Activated T-cell treated with anti-CD3 and anti-CD28 coated beads, Interleukin-2, amount 50 U/mL, for 48 hours (primary cell): ENCODE data around the gene VEPH1.

Experiments used
- DNase-seq, 2 experiments: peaks; one replicate each; pipeline ENCODE4 v3.0.0-alpha.2; 2020

The VEPH1 gene

DNA sequence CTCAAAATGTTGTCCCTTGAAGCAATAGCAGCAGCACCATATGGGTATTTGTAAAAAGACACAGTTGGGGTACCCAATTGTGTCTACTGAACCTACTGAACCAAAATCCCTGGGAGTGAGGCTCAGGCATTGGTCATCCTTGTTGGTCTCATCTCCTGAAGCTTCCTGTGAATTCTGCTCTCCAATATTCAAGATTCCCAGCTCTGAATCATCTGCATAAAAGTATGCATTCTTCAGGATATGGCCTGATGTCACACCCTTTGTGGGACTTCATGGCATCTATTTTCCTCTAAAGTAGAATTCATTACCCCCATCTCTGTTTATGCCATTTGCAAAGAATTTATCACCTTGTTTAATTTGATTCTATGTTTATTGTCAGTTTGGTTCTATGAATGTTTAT is 79.9 kb downstream of the VEPH1 start:
- no peak for DNase-seq

GRCh38 chr3:157420606-157421130 is 82.5 kb downstream of the VEPH1 start:
- DNase-seq: no peak

DNA sequence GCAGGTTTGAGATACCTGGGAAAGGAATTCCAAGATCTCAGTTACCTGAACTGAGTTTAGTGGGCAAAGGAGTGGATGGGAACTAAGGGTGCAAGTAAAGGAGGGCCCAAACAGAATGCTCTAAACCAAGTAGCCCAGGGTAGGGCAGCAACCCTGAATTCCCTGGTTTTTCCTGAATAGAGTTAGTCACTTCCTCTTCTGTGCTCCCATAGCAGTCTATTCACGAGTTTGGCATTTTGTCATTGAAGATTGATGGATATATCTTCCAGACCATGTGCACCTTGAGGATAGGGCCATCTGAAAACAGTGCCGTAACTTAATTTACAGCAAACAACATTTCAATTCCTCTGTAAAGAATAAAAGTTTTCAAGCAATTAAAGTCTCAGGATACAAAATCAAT is 85.1 kb downstream of the VEPH1 start:
- no peak for DNase-seq

DNA sequence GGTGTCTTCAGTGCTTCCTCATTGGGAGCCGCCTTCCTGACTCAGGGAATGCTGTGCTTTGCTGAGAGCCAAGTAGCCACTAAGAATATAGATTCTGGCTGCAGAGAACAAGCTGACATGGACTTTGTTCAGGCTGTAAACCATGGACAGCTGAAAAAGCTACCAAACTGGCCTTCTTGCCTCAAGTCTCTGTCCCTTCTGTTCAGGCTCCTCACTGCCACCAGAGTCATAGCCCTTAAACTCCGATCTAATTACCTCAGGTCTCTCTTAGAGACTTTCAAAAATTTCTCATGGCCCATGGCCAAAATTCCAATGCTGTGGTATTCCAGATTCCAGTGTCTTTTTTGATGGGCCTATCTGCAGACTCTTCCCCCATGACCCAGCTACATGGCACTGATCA is 86.0 kb downstream of the VEPH1 start:
- no peak for DNase-seq

GRCh38 chr3:157416347-157417087 is 86.7 kb downstream of the VEPH1 start:
- no peak for DNase-seq

- DNase-seq: no peak
Observed at GRCh38 chr3:157414861-157415260, 88.4 kb downstream of the VEPH1 start.

- no peak for DNase-seq
Observed at GRCh38 chr3:157412323-157412855, 90.8 kb downstream of the VEPH1 start.

DNA sequence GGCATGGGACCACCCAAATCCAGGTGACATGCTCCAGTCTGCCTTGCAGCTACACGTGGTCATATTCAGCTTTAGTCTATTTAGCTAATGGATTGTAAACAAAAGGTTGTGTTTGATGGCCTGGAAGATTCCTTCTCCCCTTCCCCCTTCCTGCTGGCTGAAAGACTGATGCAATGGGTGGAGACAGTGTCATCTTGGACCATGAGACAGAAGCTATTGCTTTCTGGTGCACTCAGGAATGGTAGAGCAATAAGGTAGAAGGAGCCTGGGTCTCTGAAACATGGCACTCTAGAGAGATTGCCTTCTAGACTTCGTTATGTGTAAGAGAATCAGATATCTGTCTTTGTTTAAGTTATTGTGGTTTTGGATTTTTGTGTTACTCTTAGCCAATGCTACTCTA is 92.3 kb downstream of the VEPH1 start:
- DNase-seq: no peak

DNA sequence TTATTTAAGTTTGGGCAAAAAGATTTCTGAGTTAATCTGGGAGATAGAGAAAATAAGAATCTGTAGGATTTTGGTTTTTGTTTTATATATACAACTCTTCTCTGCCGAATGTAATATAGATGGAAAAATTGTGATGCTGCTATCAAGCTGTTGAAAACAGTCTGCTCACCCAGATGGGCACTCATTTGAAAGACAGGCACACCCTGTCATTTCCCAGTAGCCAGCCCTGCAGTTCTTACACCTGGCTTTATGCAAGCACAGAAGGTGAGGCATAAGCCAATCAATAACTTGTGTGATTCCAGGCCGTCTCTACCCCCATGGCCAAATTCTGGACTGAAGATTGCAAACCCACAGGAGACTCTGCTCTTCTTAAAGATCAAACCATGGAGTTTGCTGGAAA is 93.7 kb downstream of the VEPH1 start:
- DNase-seq: no peak

- DNase-seq: no peak
Observed at GRCh38 chr3:157408499-157409149, 94.6 kb downstream of the VEPH1 start.

- DNase-seq: no peak
Observed at GRCh38 chr3:157407769-157408168, 95.4 kb downstream of the VEPH1 start.

DNA sequence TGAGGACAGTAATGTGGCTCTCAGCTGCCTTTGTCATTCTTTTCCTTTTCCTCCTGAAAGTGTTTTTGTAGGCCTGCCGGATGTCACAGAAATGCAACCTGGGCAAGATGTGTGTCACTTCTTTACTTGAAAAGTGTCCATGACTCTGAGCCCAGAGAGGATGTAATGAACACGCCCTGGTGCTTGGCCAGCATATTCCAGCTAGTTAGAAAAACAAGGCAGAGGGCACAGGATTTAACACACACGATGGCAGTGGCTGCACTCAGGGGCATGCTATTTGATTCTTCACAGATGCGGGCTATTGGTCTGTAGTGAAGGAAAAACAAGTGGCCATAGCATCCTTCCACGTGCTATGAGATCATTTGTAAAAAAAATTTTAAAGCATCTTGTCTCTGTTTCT is 96.8 kb downstream of the VEPH1 start:
- DNase-seq: no peak

DNA sequence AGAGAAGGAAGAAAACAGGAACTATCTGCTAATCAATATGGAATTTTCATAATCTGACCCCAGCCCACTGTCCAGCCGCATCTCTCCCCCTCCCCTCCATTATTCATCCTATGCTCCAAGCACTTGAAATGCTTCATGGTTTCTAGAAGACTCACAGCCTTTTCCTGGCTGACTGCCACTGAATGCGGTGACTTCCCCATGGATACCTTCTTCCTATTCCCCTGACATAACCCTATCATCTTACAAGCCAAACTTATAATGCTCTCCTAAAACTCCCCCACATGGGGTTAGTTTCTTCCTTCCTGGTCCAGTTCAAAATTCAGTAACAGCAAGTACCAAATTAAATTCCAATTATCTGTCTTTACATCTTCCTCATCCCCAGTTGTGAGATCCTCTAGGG is 97.8 kb downstream of the VEPH1 start:
- no peak for DNase-seq

- DNase-seq: no peak
Observed at GRCh38 chr3:157404381-157404780, 98.8 kb downstream of the VEPH1 start.

DNA sequence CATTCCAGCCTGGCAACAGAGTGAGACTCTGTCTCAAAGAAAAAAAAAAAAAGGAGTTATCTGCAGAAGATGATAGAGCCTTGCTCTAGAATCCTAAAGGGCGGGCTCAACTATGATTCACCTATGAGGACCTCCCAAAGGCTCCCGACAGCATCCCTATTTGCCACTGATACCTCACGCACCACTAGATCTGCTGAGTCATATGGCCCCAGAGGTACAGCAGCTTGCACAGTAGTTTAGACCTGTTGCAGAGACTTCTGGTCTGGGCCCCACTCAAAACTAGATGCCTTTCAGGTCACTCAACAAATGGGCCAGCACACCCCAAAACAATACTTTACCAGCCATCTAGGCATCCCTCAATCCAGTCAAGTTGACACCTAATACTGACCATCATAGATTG is 104.6 kb downstream of the VEPH1 start:
- DNase-seq: no peak

DNA sequence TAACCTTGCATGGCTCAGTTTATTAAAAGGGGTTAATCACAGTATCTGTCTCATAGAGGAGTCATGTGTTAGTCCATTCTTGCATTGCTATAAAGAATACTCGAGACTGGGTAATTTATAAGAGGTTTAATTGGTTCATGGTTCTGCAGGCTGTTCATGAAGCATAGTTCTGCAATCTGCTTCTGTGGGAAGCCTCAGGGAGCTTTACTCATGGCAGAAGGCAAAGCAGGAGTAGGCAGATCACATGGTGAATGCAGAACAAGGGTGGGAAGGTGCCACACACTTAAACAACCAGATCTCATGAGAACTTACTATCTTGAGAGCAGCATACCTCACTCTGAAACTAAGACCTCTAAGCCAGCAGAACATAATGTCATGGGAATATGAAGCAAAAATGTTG is 108.8 kb downstream of the VEPH1 start:
- no peak for DNase-seq

GRCh38 chr3:157393113-157393512 is 110.1 kb downstream of the VEPH1 start:
- no peak for DNase-seq

DNA sequence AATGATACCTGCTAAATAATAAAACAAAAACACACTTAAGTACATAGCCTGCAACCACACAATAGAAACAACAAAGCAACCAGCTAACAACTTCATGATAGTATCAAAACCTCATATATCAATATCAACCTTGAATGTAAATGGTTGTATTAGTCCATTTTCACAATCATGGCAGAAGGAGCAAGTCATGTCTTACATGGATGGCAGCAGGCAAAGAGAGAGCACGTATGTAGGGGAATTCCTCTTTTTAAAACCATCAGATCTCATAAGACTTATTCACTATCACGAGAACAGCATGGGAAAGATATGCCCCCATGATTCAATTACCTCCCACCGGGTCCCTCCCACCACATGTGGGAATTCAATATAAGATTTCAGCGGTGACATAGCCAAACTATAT is 111.1 kb downstream of the VEPH1 start:
- no peak for DNase-seq

DNA sequence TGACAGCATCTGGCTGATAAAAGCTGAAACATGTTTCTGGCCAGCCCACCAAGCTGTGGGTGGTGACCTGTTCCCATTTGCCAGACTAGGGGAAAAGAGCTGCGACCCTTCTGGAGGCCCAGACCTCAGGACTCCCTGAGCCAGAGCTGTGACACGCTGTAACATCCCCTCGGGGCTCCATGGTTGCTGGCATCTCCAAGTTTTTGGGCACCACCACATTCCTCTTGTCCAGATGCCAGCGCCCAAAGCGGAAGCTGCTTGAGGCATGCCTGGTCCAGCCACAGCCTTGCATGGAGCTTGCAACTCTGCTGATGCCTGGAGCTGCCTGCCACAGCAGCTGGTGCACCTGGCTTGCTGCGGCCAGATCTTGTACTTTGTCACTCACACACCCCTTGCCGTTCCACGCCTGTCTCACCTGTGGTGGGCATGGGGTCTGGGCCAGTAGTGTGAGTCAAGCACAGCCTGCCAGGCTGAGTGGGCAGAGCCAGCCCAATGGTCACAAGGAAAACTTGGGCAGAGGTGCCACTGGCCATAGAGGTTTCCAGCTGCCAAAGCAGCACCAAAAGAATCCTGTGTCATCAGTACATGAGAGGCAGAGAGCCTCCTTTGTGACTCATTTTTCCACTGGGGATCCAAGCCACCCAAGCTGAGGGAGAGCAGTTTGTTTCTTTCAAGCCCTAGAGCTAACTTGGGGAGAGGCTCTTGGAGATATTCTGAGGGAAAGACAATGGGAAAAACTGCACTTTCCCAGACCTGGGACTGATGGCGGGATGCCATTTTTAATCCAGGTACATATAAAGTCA is 112.3 kb downstream of the VEPH1 start:
- no peak for DNase-seq

GRCh38 chr3:157388976-157389375 is 114.2 kb downstream of the VEPH1 start:
- no peak for DNase-seq

DNA sequence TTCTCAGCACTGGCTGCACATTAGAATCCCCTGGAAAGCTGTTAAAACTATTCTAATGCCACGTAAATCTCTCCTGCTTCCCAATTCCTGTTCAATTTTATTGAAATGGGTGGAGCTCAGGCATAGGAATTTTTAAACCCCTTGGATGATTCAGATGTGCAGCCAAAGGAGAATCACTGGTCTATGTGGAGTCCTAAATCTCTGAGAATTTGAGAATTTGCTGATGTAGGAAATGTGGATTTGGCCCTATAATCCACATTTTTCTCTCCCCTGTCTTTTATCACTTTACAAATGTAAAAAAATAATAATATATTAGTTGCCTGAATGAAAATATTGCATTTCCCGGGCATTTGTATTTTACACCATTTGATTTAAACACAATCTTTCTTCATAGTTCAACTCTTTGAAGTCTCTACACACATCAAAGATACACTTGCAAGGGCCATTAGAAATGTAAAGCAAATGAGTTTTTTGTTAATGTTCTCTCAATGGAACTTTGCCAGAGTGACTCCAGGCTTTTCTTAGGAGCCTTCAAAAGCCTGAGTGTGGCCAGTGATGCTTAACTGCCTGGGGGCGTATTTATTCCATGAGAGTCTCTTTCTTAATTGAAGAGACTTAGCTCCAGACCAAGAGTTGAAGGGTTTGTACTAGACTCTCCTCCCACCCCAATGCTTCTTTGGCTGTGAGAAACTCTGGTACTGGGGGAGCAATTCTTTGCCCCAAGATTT is 115.3 kb downstream of the VEPH1 start:
- DNase-seq: no peak

- DNase-seq: no peak
Observed at GRCh38 chr3:157384491-157384890, 118.7 kb downstream of the VEPH1 start.

DNA sequence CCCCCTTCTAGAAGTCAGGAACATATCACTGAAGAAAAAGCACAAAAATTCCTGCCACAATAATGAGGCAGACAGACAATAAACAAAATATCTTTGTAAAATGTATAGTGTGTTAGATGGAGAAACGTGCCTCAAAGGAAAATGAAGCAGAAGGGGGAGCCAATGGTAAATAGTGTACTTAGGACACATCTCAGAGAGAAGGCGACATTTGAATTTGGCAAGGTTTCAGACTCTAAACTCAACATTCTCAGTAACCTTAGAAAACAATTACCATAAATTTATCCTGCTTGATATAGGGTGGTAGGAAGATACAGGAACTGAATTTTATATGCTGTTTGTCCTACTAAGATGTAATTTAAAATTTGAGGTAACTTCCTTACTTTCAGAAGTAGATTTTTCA is 119.2 kb downstream of the VEPH1 start:
- DNase-seq: no peak
